GM12878 (cell line): ENCODE results near the gene MYO18B. TPM values are rescaled to one million over a fixed set of nuclear protein-coding genes. Genes with fewer than 3 reads are reported as not detected.

Experiments
- ATAC-seq: fragments of 200-7000 bp; cut with Tn5 transposase; 3 replicates; pipeline ENCODE4 v1.9.1; 2020; ENCODE audit warnings: mild to moderate bottlenecking, moderate library complexity
- BruUV-seq: library from RNA; stranded (reverse); fragments of 400-500 nt; replicated peaks from 2 replicates; lab custom pipeline; 2021; lab: Mats Ljungman, UMichigan
- CTCF ChIA-PET: fragments of 300-600 bp; sonication (Branson Sonifier 250); formaldehyde crosslinking; extraction: SDS; loops from one replicate; lab custom pipeline; 2021; ENCODE audit warnings: inconsistent platforms; lab: Yijun Ruan, JAX
- POLR2A ChIA-PET: fragments of 350-600 bp; formaldehyde crosslinking; extraction: SDS; loops from one replicate; lab custom pipeline; 2021; ENCODE audit warnings: inconsistent platforms; lab: Charles Lee
- RAD21 ChIA-PET: fragments of 300-600 bp; sonication (Branson Sonifier 250); formaldehyde crosslinking; loops from one replicate; lab custom pipeline; 2023; ENCODE audit warnings: antibody characterized with exemption; ENCODE audit not compliant: unreplicated experiment; lab: Charles Lee
- SMC1A ChIA-PET: fragments of 300-600 bp; sonication (Branson Sonifier 250); formaldehyde crosslinking; loops from one replicate; lab custom pipeline; 2023; ENCODE audit not compliant: unreplicated experiment, uncharacterized antibody; lab: Charles Lee
- DNase-seq: peaks from one replicate; pipeline ENCODE4 v3.0.0-alpha.2; 2011; ENCODE audit warnings: low read depth, low spot score
- FAIRE-seq: peaks from 3 replicates; lab custom pipeline; 2011; peaks lifted over from hg19 to GRCh38; lab: Jason Lieb, UNC
- H2AFZ ChIP-seq: 2 replicates; pipeline ENCODE4 v1.6.0; 2011; ENCODE audit warnings: low read depth, low read length, control low read depth; ENCODE audit not compliant: control insufficient read depth
- H3K27ac ChIP-seq: 2 replicates; pipeline ENCODE4 v1.5.1; 2011; ENCODE audit warnings: control low read depth; ENCODE audit not compliant: control insufficient read depth, insufficient read depth
- H3K27me3 ChIP-seq, 2 experiments: replicated peaks in 1 of 2; 2 replicates each; pipeline versions ENCODE4 v1.6.0 to v1.6.1; 2011; ENCODE audit warnings: low read length in 1 of 2; ENCODE audit not compliant: control insufficient read depth in 2 of 2, insufficient read depth in 2 of 2
- H3K36me3 ChIP-seq, 2 experiments: 2 replicates each; pipeline ENCODE4 v1.5.1; 2011; ENCODE audit warnings: low read length in 1 of 2; ENCODE audit not compliant: control insufficient read depth in 2 of 2, insufficient read depth in 2 of 2
- H3K4me1 ChIP-seq: 2 replicates; pipeline ENCODE4 v1.6.1; 2011; ENCODE audit warnings: mild to moderate bottlenecking, low read length, moderate library complexity, mixed read lengths; ENCODE audit not compliant: control insufficient read depth, insufficient read depth
- H3K4me2 ChIP-seq: 2 replicates; pipeline ENCODE4 v1.6.0; 2011; ENCODE audit warnings: control low read depth; ENCODE audit not compliant: control insufficient read depth, insufficient read depth
- H3K4me3 ChIP-seq: fragments of 200-600 bp; sonication (generic); 2 replicates; pipeline ENCODE4 v1.5.1; 2016
- H3K79me2 ChIP-seq: 2 replicates; pipeline ENCODE4 v1.6.0; 2011; ENCODE audit warnings: low read length; ENCODE audit not compliant: control insufficient read depth, insufficient read depth
- H3K9ac ChIP-seq: 2 replicates; pipeline ENCODE4 v1.8.0; 2011; ENCODE audit warnings: low read length, control low read depth, mixed read lengths; ENCODE audit not compliant: control insufficient read depth, insufficient read depth
- H3K9me3 ChIP-seq: replicated peaks from 3 replicates; pipeline ENCODE4 v1.5.1; 2011; ENCODE audit warnings: mild to moderate bottlenecking, low read length; ENCODE audit not compliant: control insufficient read depth, insufficient read depth
- H4K20me1 ChIP-seq: 2 replicates; pipeline ENCODE4 v1.6.0; 2011; ENCODE audit not compliant: control insufficient read depth, insufficient read depth
- ASH2L ChIP-seq: fragments of 300-600, 200-600 bp; sonication (generic); IDR thresholded peaks from 2 replicates; pipeline ENCODE4 v1.6.1; 2017; ENCODE audit warnings: low read depth, mild to moderate bottlenecking, borderline replicate concordance
- CBFB ChIP-seq: IDR thresholded peaks from 2 replicates; pipeline ENCODE4 v1.6.1; 2016; ENCODE audit warnings: antibody characterized with exemption, low read depth
- FOXK2 ChIP-seq: fragments of 450-650 bp; IDR thresholded peaks from 2 replicates; pipeline ENCODE4 v1.6.1; 2017; ENCODE audit warnings: mild to moderate bottlenecking, moderate library complexity
- IRF4 ChIP-seq: IDR thresholded peaks from 2 replicates; pipeline ENCODE4 v1.6.1; 2011; ENCODE audit warnings: low read depth, low read length
- RB1 ChIP-seq: fragments of 450-650 bp; formaldehyde crosslinking; IDR thresholded peaks from 2 replicates; pipeline ENCODE4 v1.6.1; 2017; ENCODE audit warnings: mild to moderate bottlenecking, borderline replicate concordance
- RFX5 ChIP-seq: IDR thresholded peaks from 2 replicates; pipeline ENCODE4 v1.6.1; 2011; ENCODE audit warnings: low read depth, low read length, improper control_type of control experiment
- ZNF24 ChIP-seq: fragments of 450-650 bp; IDR thresholded peaks from 2 replicates; pipeline ENCODE4 v1.6.1; 2017; ENCODE audit warnings: antibody characterized with exemption, mild to moderate bottlenecking
- ZNF622 ChIP-seq: fragments of 450-650 bp; IDR thresholded peaks from 2 replicates; pipeline ENCODE4 v1.6.1; 2017; ENCODE audit warnings: mild to moderate bottlenecking, inconsistent platforms
- WGBS: methylation state at CpG from one replicate; pipeline ENCODE4 v1.1.6; 2016; ENCODE audit warnings: low lambda C conversion rate; ENCODE audit not compliant: insufficient replicate concordance, insufficient coverage; ENCODE audit errors: missing lambda C conversion rate; 5-methylcytosine and 5-hydroxymethylcytosine counted together
- in situ Hi-C: fragments of 300-500 bp; cut with MboI; formaldehyde crosslinking; loops from 9 replicates; pipeline ENCODE4 v1.14.3; 2018; ENCODE audit warnings: mixed read lengths
- intact Hi-C: fragments of 100-400 bp; cut with micrococcal nuclease; formaldehyde crosslinking; loops from one replicate; pipeline ENCODE4 v1.14.2; 2022; ENCODE audit not compliant: unreplicated experiment
- polyA plus RNA-seq, 11 experiments: library from polyadenylated mRNA; depleted of rRNA in 4 of 11; unstranded in 6 of 11; stranded (reverse) in 5 of 11; fragments of >200 nt; fragmentation: Nextera tagmentation in 4 of 11; fragmentation: Illumina TruSeq in 1 of 11; extraction: Ambion mirVana in 4 of 11; extraction: Trizol in 1 of 11; gene quantifications; 1 replicate in 1 of 11; 2 replicates in 10 of 11; pipeline versions ENCODE4 v1.2.1 to v1.2.3, GENCODE V29; 2011 to 2016; ENCODE audit warnings: inconsistent platforms in 2 of 11, missing spikeins in 2 of 11, low read depth in 1 of 11
- total RNA-seq, 4 experiments: library from RNA; depleted of rRNA in 3 of 4; stranded (reverse); fragments of >200 nt in 3 of 4; fragmentation: Illumina TruSeq in 1 of 4; extraction: Trizol in 1 of 4; gene quantifications; 2 replicates each; pipeline versions ENCODE4 v1.2.1 to v1.2.3, GENCODE V29; 2013 to 2021
- TF ChIP-seq, protein P1 (sequence below): fragments of 450-650 bp; IDR thresholded peaks from 2 replicates; pipeline ENCODE4 v1.6.1; 2018; ENCODE audit warnings: mild to moderate bottlenecking, low read depth, moderate library complexity; ENCODE audit not compliant: partially characterized antibody
- TF ChIP-seq, protein P2 (sequence below): fragments of 450-650 bp; IDR thresholded peaks from 2 replicates; pipeline ENCODE4 v1.6.1; 2017; ENCODE audit warnings: mild to moderate bottlenecking, moderate library complexity
- TF ChIP-seq, protein P3 (sequence below): IDR thresholded peaks from 2 replicates; pipeline ENCODE4 v1.6.1; 2011; ENCODE audit warnings: borderline replicate concordance, low read depth, mild to moderate bottlenecking, moderate library complexity, low read length; ENCODE audit not compliant: insufficient read depth, poor library complexity, severe bottlenecking
- TF ChIP-seq, protein P4 (sequence below): fragments of 450-650 bp; IDR thresholded peaks from 2 replicates; pipeline ENCODE4 v1.6.1; 2017; ENCODE audit warnings: mild to moderate bottlenecking

MYO18B gene
- total and polyA plus RNA-seq, 10 of the 15 experiments (the other 5 are each of a cell fraction or from before 2014, with no cell fraction given): 0.05 to 2.1 (median 0.51) TPM; not detected in 1

DNA sequence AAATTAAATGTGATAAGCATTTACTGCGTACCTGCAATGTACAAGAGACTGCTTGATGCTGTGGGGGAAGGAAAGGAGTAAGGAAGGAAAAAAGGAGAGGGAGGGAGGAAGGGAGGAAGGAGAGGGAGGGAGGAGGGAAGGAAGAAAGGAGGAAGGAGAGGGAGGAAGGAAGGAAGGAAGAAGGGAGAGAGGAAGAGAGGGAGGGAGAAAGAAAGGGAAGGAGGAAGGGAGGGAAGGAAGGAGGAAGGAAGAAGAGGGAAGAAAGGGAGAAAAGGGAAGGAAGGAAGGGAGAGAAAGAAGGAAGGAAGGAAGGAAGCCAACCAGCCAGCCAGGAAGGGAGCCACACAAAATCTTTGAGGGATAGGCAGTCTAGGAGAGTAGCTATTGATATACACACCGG, 44.0 kb upstream of the MYO18B start:
- no peak for FAIRE-seq
- TF ChIP-seq ZNF24 (no peak), ASH2L (no peak), RB1 (no peak), CBFB (no peak), ZNF622 (no peak), RFX5 (no peak), FOXK2 (no peak), IRF4 (no peak)
- TF ChIP-seq, protein P1, sequence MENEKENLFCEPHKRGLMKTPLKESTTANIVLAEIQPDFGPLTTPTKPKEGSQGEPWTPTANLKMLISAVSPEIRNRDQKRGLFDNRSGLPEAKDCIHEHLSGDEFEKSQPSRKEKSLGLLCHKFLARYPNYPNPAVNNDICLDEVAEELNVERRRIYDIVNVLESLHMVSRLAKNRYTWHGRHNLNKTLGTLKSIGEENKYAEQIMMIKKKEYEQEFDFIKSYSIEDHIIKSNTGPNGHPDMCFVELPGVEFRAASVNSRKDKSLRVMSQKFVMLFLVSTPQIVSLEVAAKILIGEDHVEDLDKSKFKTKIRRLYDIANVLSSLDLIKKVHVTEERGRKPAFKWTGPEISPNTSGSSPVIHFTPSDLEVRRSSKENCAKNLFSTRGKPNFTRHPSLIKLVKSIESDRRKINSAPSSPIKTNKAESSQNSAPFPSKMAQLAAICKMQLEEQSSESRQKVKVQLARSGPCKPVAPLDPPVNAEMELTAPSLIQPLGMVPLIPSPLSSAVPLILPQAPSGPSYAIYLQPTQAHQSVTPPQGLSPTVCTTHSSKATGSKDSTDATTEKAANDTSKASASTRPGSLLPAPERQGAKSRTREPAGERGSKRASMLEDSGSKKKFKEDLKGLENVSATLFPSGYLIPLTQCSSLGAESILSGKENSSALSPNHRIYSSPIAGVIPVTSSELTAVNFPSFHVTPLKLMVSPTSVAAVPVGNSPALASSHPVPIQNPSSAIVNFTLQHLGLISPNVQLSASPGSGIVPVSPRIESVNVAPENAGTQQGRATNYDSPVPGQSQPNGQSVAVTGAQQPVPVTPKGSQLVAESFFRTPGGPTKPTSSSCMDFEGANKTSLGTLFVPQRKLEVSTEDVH: no peak
- TF ChIP-seq, protein P2, sequence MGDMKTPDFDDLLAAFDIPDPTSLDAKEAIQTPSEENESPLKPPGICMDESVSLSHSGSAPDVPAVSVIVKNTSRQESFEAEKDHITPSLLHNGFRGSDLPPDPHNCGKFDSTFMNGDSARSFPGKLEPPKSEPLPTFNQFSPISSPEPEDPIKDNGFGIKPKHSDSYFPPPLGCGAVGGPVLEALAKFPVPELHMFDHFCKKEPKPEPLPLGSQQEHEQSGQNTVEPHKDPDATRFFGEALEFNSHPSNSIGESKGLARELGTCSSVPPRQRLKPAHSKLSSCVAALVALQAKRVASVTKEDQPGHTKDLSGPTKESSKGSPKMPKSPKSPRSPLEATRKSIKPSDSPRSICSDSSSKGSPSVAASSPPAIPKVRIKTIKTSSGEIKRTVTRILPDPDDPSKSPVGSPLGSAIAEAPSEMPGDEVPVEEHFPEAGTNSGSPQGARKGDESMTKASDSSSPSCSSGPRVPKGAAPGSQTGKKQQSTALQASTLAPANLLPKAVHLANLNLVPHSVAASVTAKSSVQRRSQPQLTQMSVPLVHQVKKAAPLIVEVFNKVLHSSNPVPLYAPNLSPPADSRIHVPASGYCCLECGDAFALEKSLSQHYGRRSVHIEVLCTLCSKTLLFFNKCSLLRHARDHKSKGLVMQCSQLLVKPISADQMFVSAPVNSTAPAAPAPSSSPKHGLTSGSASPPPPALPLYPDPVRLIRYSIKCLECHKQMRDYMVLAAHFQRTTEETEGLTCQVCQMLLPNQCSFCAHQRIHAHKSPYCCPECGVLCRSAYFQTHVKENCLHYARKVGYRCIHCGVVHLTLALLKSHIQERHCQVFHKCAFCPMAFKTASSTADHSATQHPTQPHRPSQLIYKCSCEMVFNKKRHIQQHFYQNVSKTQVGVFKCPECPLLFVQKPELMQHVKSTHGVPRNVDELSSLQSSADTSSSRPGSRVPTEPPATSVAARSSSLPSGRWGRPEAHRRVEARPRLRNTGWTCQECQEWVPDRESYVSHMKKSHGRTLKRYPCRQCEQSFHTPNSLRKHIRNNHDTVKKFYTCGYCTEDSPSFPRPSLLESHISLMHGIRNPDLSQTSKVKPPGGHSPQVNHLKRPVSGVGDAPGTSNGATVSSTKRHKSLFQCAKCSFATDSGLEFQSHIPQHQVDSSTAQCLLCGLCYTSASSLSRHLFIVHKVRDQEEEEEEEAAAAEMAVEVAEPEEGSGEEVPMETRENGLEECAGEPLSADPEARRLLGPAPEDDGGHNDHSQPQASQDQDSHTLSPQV: no peak
- TF ChIP-seq, protein P3, sequence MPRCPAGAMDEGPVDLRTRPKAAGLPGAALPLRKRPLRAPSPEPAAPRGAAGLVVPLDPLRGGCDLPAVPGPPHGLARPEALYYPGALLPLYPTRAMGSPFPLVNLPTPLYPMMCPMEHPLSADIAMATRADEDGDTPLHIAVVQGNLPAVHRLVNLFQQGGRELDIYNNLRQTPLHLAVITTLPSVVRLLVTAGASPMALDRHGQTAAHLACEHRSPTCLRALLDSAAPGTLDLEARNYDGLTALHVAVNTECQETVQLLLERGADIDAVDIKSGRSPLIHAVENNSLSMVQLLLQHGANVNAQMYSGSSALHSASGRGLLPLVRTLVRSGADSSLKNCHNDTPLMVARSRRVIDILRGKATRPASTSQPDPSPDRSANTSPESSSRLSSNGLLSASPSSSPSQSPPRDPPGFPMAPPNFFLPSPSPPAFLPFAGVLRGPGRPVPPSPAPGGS: no peak
- TF ChIP-seq, protein P4, sequence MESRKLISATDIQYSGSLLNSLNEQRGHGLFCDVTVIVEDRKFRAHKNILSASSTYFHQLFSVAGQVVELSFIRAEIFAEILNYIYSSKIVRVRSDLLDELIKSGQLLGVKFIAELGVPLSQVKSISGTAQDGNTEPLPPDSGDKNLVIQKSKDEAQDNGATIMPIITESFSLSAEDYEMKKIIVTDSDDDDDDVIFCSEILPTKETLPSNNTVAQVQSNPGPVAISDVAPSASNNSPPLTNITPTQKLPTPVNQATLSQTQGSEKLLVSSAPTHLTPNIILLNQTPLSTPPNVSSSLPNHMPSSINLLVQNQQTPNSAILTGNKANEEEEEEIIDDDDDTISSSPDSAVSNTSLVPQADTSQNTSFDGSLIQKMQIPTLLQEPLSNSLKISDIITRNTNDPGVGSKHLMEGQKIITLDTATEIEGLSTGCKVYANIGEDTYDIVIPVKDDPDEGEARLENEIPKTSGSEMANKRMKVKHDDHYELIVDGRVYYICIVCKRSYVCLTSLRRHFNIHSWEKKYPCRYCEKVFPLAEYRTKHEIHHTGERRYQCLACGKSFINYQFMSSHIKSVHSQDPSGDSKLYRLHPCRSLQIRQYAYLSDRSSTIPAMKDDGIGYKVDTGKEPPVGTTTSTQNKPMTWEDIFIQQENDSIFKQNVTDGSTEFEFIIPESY: no peak
- TF ChIP-seq, all 136 proteins: peak for 0
- CTCF ChIA-PET: interaction anchor here (1.1 to 2.5 kb wide), 4 partner anchors 13 to 156 kb away, joined by 3 to 13 read pairs (median 4); no protein-coding TSS in a partner anchor
- no peak overlapping the region for H3K27ac ChIP-seq
- H3K79me2 ChIP-seq: no peaks in the 10 kb centered on the region
- no TSS peak for BruUV-seq
- no peak overlapping the region for H3K9ac ChIP-seq
- POLR2A ChIA-PET: no interaction called here
- H3K4me1 ChIP-seq: peaks cover 8% of the 10 kb centered on the region; the same call in 1 of the 2 replicates
- ATAC-seq: no peak
- no peaks in the 10 kb centered on the region for H3K27me3 ChIP-seq
- SMC1A ChIA-PET: interaction anchor here (0.8 to 1.2 kb wide), 3 partner anchors 128 to 154 kb away, joined by 3 to 4 read pairs (median 4); no protein-coding TSS in a partner anchor
- no peak overlapping the region for H3K4me2 ChIP-seq
- RAD21 ChIA-PET: interaction anchor here (2.0 to 6.3 kb wide), 2 partner anchors 130 to 154 kb away, joined by 6 to 57 read pairs; no protein-coding TSS in a partner anchor
- WGBS: 100% methylated on average over 2 of the region's 2 CpGs
- DNase-seq: no peak
- peaks cover 0 to 6% of the 10 kb centered on the region in 2 experiments; a peak in 3 of 4 replicates for H3K36me3 ChIP-seq
- H4K20me1 ChIP-seq: no peaks in the 10 kb centered on the region
- no peaks in the 10 kb centered on the region for H3K9me3 ChIP-seq
- in situ Hi-C loops (no loop called here), intact Hi-C loops (no loop called here)
- no peak overlapping the region for H2AFZ ChIP-seq
- H3K4me3 ChIP-seq: no peak overlapping the region
